BJ (cell line): Measurements from ENCODE around the gene TGOLN2. TPM values are rescaled to one million over a fixed set of nuclear protein-coding genes. Genes with fewer than 3 reads are reported as not detected.
"Not testable (repeated sequence)": the region's sequence is repeated elsewhere in the genome, so short reads cannot be mapped to it uniquely, and the experiment has no call there.

ENCODE experiments used
- CTCF ChIA-PET: fragments of 350-600 bp; formaldehyde crosslinking; extraction: SDS; loops from one replicate; lab custom pipeline; 2021; ENCODE audit warnings: antibody characterized with exemption, inconsistent platforms; lab: Yijun Ruan, JAX
- POLR2A ChIA-PET: fragments of 300-600 bp; sonication (Branson Sonifier 250); formaldehyde crosslinking; extraction: SDS; loops from one replicate; lab custom pipeline; 2021; ENCODE audit warnings: antibody characterized with exemption; lab: Charles Lee
- DNase-seq: peaks from one replicate; pipeline ENCODE4 v3.0.0-alpha.2; 2011; ENCODE audit warnings: low read depth
- H3K27me3 ChIP-seq: 2 replicates; pipeline ENCODE4 v1.6.0; 2011; ENCODE audit warnings: low read length; ENCODE audit not compliant: control insufficient read depth, insufficient read depth
- H3K36me3 ChIP-seq: 2 replicates; pipeline ENCODE4 v1.5.1; 2011; ENCODE audit warnings: low read length; ENCODE audit not compliant: control insufficient read depth, insufficient read depth
- H3K4me3 ChIP-seq: 2 replicates; pipeline ENCODE4 v1.5.1; 2011; ENCODE audit warnings: low read depth, mild to moderate bottlenecking, control low read depth, low read length
- CTCF ChIP-seq: IDR thresholded peaks from 2 replicates; pipeline ENCODE4 v1.5.1; 2011; ENCODE audit warnings: low read depth, mild to moderate bottlenecking, control low read depth, inconsistent platforms, low read length, moderate library complexity; ENCODE audit not compliant: insufficient read depth
- polyA plus RNA-seq: library from polyadenylated mRNA; depleted of rRNA; stranded (reverse); fragments of >200 nt; gene quantifications from 2 replicates; pipeline ENCODE4 v1.2.3, GENCODE V29; 2011

The TGOLN2 gene
- polyA plus RNA-seq, 1 experiment, result 132 TPM

DNA sequence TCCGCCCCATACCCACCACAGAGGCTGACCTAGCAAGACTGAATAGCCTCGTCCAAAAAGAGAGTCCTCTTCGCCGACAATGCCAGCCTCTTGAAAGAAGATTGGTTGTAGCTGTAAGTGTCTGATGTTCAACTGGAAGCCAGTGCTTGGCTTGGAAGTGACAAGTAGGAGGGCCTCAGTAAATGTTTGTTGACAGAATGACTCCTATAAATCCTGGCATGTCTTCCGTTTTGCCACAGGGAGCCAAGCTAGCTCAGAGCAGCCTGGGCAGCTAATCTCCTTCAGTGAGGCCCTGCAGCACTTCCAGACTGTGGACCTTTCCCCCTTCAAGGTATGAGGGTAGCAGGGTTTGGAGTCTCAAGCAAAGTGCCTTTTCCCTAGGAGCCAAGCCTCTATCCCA is 41.7 kb upstream of the TGOLN2 start:
- Histone ChIP-seq H3K4me3 (no peak overlapping the region), H3K36me3 (peaks cover 5% of the 10 kb centered on the region; the same call in 1 of the 2 replicates), H3K27me3 (no peaks in the 10 kb centered on the region)
- CTCF ChIA-PET, result interaction anchor here (1.1 to 2.8 kb wide), 4 partner anchors 8 to 44 kb away, joined by 3 to 12 read pairs (median 8); no protein-coding TSS in a partner anchor
- no peak for TF ChIP-seq CTCF
- no peak for DNase-seq
- POLR2A ChIA-PET, result no interaction called here

DNA sequence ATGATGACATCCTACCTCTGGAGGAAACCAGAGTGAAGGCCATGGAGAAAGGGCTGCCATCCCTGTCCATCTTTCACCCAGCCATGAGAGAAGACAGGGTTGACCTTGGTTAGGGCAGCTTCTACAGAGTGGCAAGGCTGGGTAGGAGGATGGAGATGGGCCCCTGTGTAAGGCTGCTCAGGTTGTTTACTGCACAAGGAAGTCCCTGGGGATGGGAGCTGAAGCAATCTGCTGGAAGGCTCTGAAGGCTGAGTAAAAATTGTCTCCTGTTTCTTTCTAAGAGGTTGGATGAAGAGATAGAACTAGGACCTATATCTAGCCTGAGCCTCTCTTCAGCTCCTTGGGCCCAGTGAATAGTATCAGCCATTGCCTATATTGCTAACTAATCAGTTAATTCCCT is 41.1 kb upstream of the TGOLN2 start:
- POLR2A ChIA-PET, result no interaction called here
- H3K27me3 ChIP-seq, result no peaks in the 10 kb centered on the region
- CTCF ChIA-PET, result interaction anchor here (1.1 to 2.8 kb wide), 2 partner anchors 11 to 45 kb away, joined by 4 to 12 read pairs; no protein-coding TSS in a partner anchor
- H3K36me3 ChIP-seq, result peaks cover 5% of the 10 kb centered on the region; the same call in 1 of the 2 replicates
- no peak for TF ChIP-seq CTCF
- DNase-seq, result no peak
- no peak overlapping the region for H3K4me3 ChIP-seq

- no peaks in the 10 kb centered on the region for H3K27me3 ChIP-seq
- no peak for TF ChIP-seq CTCF
- ChIA-PET POLR2A (no interaction called here), CTCF (no interaction called here)
- no peak overlapping the region for H3K4me3 ChIP-seq
- no peak for DNase-seq
- peaks cover 8% of the 10 kb centered on the region for H3K36me3 ChIP-seq
Measured at GRCh38 chr2:85367180-85367579, 39.4 kb upstream of the TGOLN2 start.

DNA sequence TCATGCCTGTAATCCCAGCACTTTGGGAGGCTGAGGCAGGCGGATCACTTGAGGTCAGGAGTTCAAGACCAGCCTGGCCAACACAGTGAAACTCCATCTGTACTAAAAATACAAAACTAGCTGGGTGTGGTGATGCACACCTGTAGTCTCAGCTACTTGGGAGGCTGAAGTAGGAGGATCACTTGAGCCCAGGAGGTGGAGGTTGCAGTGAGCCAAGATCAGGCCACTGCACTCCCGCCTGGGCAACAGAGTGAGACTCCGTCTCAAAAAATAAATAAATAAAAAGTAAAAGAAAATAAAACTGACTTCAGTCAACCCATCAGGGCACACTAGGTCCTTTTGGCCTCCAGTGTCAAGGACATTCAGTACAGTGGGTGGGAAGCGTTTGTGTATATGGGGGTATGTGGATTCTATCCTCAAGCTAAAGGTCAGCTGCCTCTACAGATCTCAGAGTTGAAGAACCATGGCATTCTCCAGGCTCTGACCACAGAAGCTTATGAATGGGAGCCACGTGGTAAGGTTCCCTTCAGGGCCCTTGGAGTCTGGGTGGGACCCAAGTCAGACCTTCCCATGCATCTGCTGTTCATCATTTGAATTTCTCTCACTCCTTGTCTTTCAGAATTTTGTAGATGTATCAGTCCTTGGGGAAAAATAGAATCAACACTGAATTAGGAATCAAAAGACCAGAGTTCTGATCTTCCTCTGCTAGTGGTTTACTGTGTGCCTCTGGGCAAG is 35.0 kb upstream of the TGOLN2 start:
- DNase-seq, H3K27me3 ChIP-seq, POLR2A ChIA-PET, H3K36me3 ChIP-seq, H3K4me3 ChIP-seq: not testable (repeated sequence)
- CTCF ChIA-PET, result interaction anchor here (1.3 kb wide), 1 partner anchor 29 kb away, joined by 3 read pairs; no protein-coding TSS in a partner anchor

- ChIA-PET POLR2A (interaction anchor here (0.6 to 0.7 kb wide), 2 partner anchors 10 to 36 kb away, joined by 4 to 6 read pairs; no protein-coding TSS in a partner anchor), CTCF (interaction anchor here (2.7 to 3.1 kb wide), 2 partner anchors 12 to 194 kb away, joined by 11 to 12 read pairs; no protein-coding TSS in a partner anchor)
- no peak for TF ChIP-seq CTCF
- H3K27me3 ChIP-seq, result no peaks in the 10 kb centered on the region
- no peak overlapping the region for H3K4me3 ChIP-seq
- H3K36me3 ChIP-seq, result peaks cover 3% of the 10 kb centered on the region; the same call in 1 of the 2 replicates
- no peak for DNase-seq
Measured at GRCh38 chr2:85357736-85358135, 29.9 kb upstream of the TGOLN2 start.
